Epithelial cell of proximal tubule (primary cell): ENCODE results near the gene SLC44A5. TPM values are rescaled to one million over a fixed set of nuclear protein-coding genes. Genes with fewer than 3 reads are reported as not detected.

ENCODE experiments used
- DNase-seq: peaks from one replicate; pipeline ENCODE4 v3.0.0-alpha.2; 2011; ENCODE audit warnings: low read depth
- H3K4me3 ChIP-seq: 2 replicates; pipeline ENCODE4 v1.5.1; 2011; ENCODE audit warnings: low read depth, mild to moderate bottlenecking, low read length
- CTCF ChIP-seq: conservative IDR thresholded peaks from 2 replicates; pipeline ENCODE4 v1.5.1; 2012; ENCODE audit warnings: low read depth, mild to moderate bottlenecking, low read length
- total RNA-seq: library from RNA; depleted of rRNA; stranded (reverse); fragments of >200 nt; gene quantifications from 2 replicates; pipeline ENCODE4 v1.2.3, GENCODE V29; 2015

Gene SLC44A5
- total RNA-seq, 1 donor from 2014 or later, result 1.8 TPM

GRCh38 chr1:75588779-75589475 is 22.0 kb downstream of the SLC44A5 start:
- no peak for TF ChIP-seq CTCF
- H3K4me3 ChIP-seq, result no peak overlapping the region
- DNase-seq, result no peak

GRCh38 chr1:75587692-75588091 is 23.2 kb downstream of the SLC44A5 start:
- no peak overlapping the region for H3K4me3 ChIP-seq
- no peak for DNase-seq
- no peak for TF ChIP-seq CTCF

- H3K4me3 ChIP-seq, result no peak overlapping the region
- DNase-seq, result no peak
- no peak for TF ChIP-seq CTCF
Observed at GRCh38 chr1:75583282-75583681, 27.6 kb downstream of the SLC44A5 start.

- H3K4me3 ChIP-seq, result no peak overlapping the region
- no peak for DNase-seq
- TF ChIP-seq CTCF, result peak; percentile 6
Observed at GRCh38 chr1:75582725-75583261, 28.1 kb downstream of the SLC44A5 start.

- TF ChIP-seq CTCF, result no peak
Observed at GRCh38 chr1:75579046-75579445, 31.9 kb downstream of the SLC44A5 start.

GRCh38 chr1:75575837-75576236 is 35.1 kb downstream of the SLC44A5 start:
- no peak for DNase-seq
- TF ChIP-seq CTCF, result no peak

More at GRCh38 chr1:75579046-75579445, 31.9 kb downstream of the SLC44A5 start:
- no peak overlapping the region for H3K4me3 ChIP-seq
- DNase-seq, result no peak

GRCh38 chr1:75567191-75567590 is 43.7 kb downstream of the SLC44A5 start:
- H3K4me3 ChIP-seq, result no peak overlapping the region
- no peak for DNase-seq
- TF ChIP-seq CTCF, result no peak

More at GRCh38 chr1:75575837-75576236, 35.1 kb downstream of the SLC44A5 start:
- no peak overlapping the region for H3K4me3 ChIP-seq
